ENCODE results near the gene MAGED1.

- TF ChIP-seq CTCF (conservative IDR thresholded peaks at IDR 0.05; ENCODE audit: low read depth, low read length) (peak; percentile 64), EZH2 (IDR thresholded peaks at IDR 0.05; ENCODE audit: borderline replicate concordance, low read depth, low read length, poor library complexity, severe bottlenecking) (no peak)
These were observed 32.7 kb upstream of the MAGED1 start for GRCh38 chrX:51860679-51861078.
